GM23338 (cell line): ENCODE data around the gene MITF. TPM values are rescaled to one million over a fixed set of nuclear protein-coding genes. Genes with fewer than 3 reads are reported as not detected.

Experiments used
- ATAC-seq: fragments of 200-7000 bp; cut with Tn5 transposase; 3 replicates; pipeline ENCODE4 v1.9.1; 2020
- DNase-seq: peaks from one replicate; pipeline ENCODE4 v3.0.0-alpha.2; 2015; ENCODE audit warnings: low spot score
- H2AFZ ChIP-seq: fragments of 200-600 bp; sonication (generic); 2 replicates; pipeline ENCODE4 v1.8.0; 2016; ENCODE audit warnings: antibody characterized with exemption, mild to moderate bottlenecking, moderate library complexity
- H3F3A ChIP-seq: fragments of 200-600 bp; sonication (generic); replicated peaks from 2 replicates; pipeline ENCODE4 v1.8.0; 2017; ENCODE audit warnings: antibody characterized with exemption, mixed run types, low read depth
- H3K27ac ChIP-seq: fragments of 200-600 bp; sonication (generic); 2 replicates; pipeline ENCODE4 v1.6.1; 2016; ENCODE audit warnings: low read depth
- H3K27me3 ChIP-seq: fragments of 200-600 bp; sonication (generic); 2 replicates; pipeline ENCODE4 v1.8.0; 2016; ENCODE audit warnings: mild to moderate bottlenecking, mixed run types, moderate library complexity; ENCODE audit not compliant: insufficient read depth
- H3K36me3 ChIP-seq: fragments of 200-600 bp; sonication (generic); 2 replicates; pipeline ENCODE4 v1.8.0; 2016; ENCODE audit warnings: mild to moderate bottlenecking; ENCODE audit not compliant: insufficient read depth
- H3K4me1 ChIP-seq: fragments of 200-600 bp; sonication (generic); 2 replicates; pipeline ENCODE4 v1.8.0; 2016; ENCODE audit warnings: mild to moderate bottlenecking, moderate library complexity; ENCODE audit not compliant: insufficient read depth
- H3K4me2 ChIP-seq: fragments of 200-600 bp; sonication (generic); 2 replicates; pipeline ENCODE4 v1.7.1; 2017; ENCODE audit warnings: mixed run types
- H3K4me3 ChIP-seq: fragments of 200-600 bp; sonication (generic); 2 replicates; pipeline ENCODE4 v1.6.1; 2016; ENCODE audit warnings: mixed run types
- H3K79me2 ChIP-seq: fragments of 200-600 bp; sonication (generic); replicated peaks from 2 replicates; pipeline ENCODE4 v1.8.0; 2017; ENCODE audit warnings: mild to moderate bottlenecking; ENCODE audit not compliant: insufficient read depth
- H3K9me2 ChIP-seq: fragments of 200-600 bp; sonication (generic); 2 replicates; pipeline ENCODE4 v1.8.0; 2017; ENCODE audit not compliant: insufficient read depth
- H4K20me1 ChIP-seq: fragments of 200-600 bp; sonication (generic); replicated peaks from 2 replicates; pipeline ENCODE4 v1.8.0; 2017; ENCODE audit warnings: mild to moderate bottlenecking; ENCODE audit not compliant: insufficient read depth
- H3K27ac Mint-ChIP-seq: 2 replicates; pipeline ENCODE4 v1.8.0; 2020; ENCODE audit warnings: inconsistent platforms, mild to moderate bottlenecking, moderate library complexity, mixed read lengths
- H3K27me3 Mint-ChIP-seq: 3 replicates; pipeline ENCODE4 v1.8.0; 2022; ENCODE audit warnings: low read depth, mild to moderate bottlenecking, moderate library complexity, mixed read lengths, inconsistent platforms; ENCODE audit not compliant: insufficient read depth, poor library complexity
- H3K36me3 Mint-ChIP-seq: 3 replicates; pipeline ENCODE4 v1.8.0; 2021; ENCODE audit warnings: low read depth, mild to moderate bottlenecking, inconsistent platforms, moderate library complexity, mixed read lengths
- H3K4me1 Mint-ChIP-seq: 3 replicates; pipeline ENCODE4 v1.8.0; 2020; ENCODE audit warnings: mild to moderate bottlenecking, inconsistent platforms, mixed read lengths
- H3K4me3 Mint-ChIP-seq: 3 replicates; pipeline ENCODE4 v1.8.0; 2021; ENCODE audit warnings: moderate library complexity, mild to moderate bottlenecking, inconsistent platforms, mixed read lengths
- H3K9me3 Mint-ChIP-seq: 3 replicates; pipeline ENCODE4 v1.8.0; 2020; ENCODE audit warnings: moderate library complexity, mild to moderate bottlenecking, inconsistent platforms, mixed read lengths
- CREB1 ChIP-seq: fragments of 250-450 bp; sonication (Bioruptor Pico); IDR thresholded peaks from 2 replicates; pipeline ENCODE4 v1.5.0; 2020; ENCODE audit warnings: low read depth, mild to moderate bottlenecking, moderate library complexity
- CTCF ChIP-seq, 2 experiments: fragments of 200-600 bp in 1 of 2; sonication (generic) in 1 of 2; conservative IDR thresholded peaks; 2 replicates each; pipeline versions ENCODE4 v1.5.1 to v1.6.1; 2016 to 2017; ENCODE audit warnings: antibody characterized with exemption in 2 of 2, low read depth in 2 of 2, mild to moderate bottlenecking in 2 of 2, moderate library complexity in 1 of 2
- ETS1 ChIP-seq: IDR thresholded peaks from 2 replicates; pipeline ENCODE4 v1.6.1; 2016; ENCODE audit warnings: antibody characterized with exemption
- EZH2 ChIP-seq: fragments of 200-600 bp; sonication (generic); IDR thresholded peaks from one replicate; pipeline ENCODE4 v1.8.0; 2017; ENCODE audit warnings: antibody characterized with exemption, mild to moderate bottlenecking, low read depth; ENCODE audit not compliant: unreplicated experiment
- EZH2phosphoT487 ChIP-seq: fragments of 200-600 bp; sonication (generic); IDR thresholded peaks from one replicate; pipeline ENCODE4 v1.8.1; 2018; ENCODE audit warnings: antibody characterized with exemption; ENCODE audit not compliant: unreplicated experiment
- JUNB ChIP-seq: IDR thresholded peaks from one replicate; pipeline ENCODE4 v1.6.1; 2016; ENCODE audit warnings: antibody characterized with exemption; ENCODE audit not compliant: unreplicated experiment
- NANOG ChIP-seq: IDR thresholded peaks from 2 replicates; pipeline ENCODE4 v1.6.1; 2016; ENCODE audit warnings: antibody characterized with exemption, borderline replicate concordance
- POLR2AphosphoS5 ChIP-seq: IDR thresholded peaks from 2 replicates; pipeline ENCODE4 v1.6.1; 2016; ENCODE audit warnings: antibody characterized with exemption, low read depth
- REST ChIP-seq: IDR thresholded peaks from one replicate; pipeline ENCODE4 v1.6.1; 2018; ENCODE audit warnings: antibody characterized with exemption; ENCODE audit not compliant: unreplicated experiment
- STAT1 ChIP-seq: IDR thresholded peaks from one replicate; pipeline ENCODE4 v1.6.1; 2016; ENCODE audit warnings: antibody characterized with exemption; ENCODE audit not compliant: unreplicated experiment
- ZNF114 ChIP-seq: fragments of 250-450 bp; sonication (Bioruptor Pico); IDR thresholded peaks from 2 replicates; pipeline ENCODE4 v1.5.0; 2020; ENCODE audit warnings: mild to moderate bottlenecking, moderate library complexity
- ZNF331 ChIP-seq: fragments of 250-450 bp; sonication (Bioruptor Pico); IDR thresholded peaks from 2 replicates; pipeline ENCODE4 v1.5.0; 2020; ENCODE audit warnings: low read depth, mild to moderate bottlenecking, moderate library complexity
- ZNF462 ChIP-seq: fragments of 250-450 bp; sonication (Bioruptor Pico); IDR thresholded peaks from 2 replicates; pipeline ENCODE4 v1.5.0; 2020; ENCODE audit warnings: mild to moderate bottlenecking, moderate library complexity
- polyA plus RNA-seq: library from polyadenylated mRNA; unstranded; fragments of >200 nt; fragmentation: Nextera tagmentation; extraction: Ambion mirVana; gene quantifications from 2 replicates; pipeline ENCODE4 v1.2.1, GENCODE V29; 2016
- total RNA-seq: library from RNA; depleted of rRNA; stranded (reverse); fragments of >200 nt; shearing (Covaris generic); gene quantifications from 2 replicates; pipeline ENCODE4 v1.2.3, GENCODE V29; 2014

The MITF gene
- total and polyA plus RNA-seq, 2 experiments from 2014 or later = 1.9 to 2.4 TPM

GRCh38 chr3:69936266-69936665 lies 197.0 kb downstream of the MITF start:
- Mint-ChIP-seq H3K36me3 (no peaks in the 10 kb centered on the region), H3K4me3 (no peak overlapping the region), H3K4me1 (peaks cover 3% of the 10 kb centered on the region; the same call in 2 of the 3 replicates), H3K27ac (no peak overlapping the region), H3K9me3 (no peaks in the 10 kb centered on the region), H3K27me3 (no peaks in the 10 kb centered on the region)
- Histone ChIP-seq H3K4me1 (no peaks in the 10 kb centered on the region), H3K4me3 (no peak overlapping the region), H3K36me3 (no peaks in the 10 kb centered on the region), H3K79me2 (no peaks in the 10 kb centered on the region), H2AFZ (no peak overlapping the region), H3K27me3 (no peaks in the 10 kb centered on the region), H3K9me2 (no peaks in the 10 kb centered on the region; the same call in 1 of the 2 replicates), H4K20me1 (peaks cover 3% of the 10 kb centered on the region; the same call in 1 of the 2 replicates), H3F3A (no peaks in the 10 kb centered on the region), H3K27ac (no peak overlapping the region), H3K4me2 (no peak overlapping the region)
- no peak for TF ChIP-seq CTCF (conservative IDR thresholded peaks at IDR 0.05; ENCODE audit: low read depth in 2 of 2)
- TF ChIP-seq REST = no peak
- TF ChIP-seq ZNF462 = no peak
- no peak for TF ChIP-seq ZNF114 (CRISPR knock-in tag)
- TF ChIP-seq NANOG = no peak
- no peak for TF ChIP-seq STAT1
- no peak for TF ChIP-seq EZH2phosphoT487
- no peak for TF ChIP-seq EZH2
- no peak for TF ChIP-seq ZNF331 (CRISPR knock-in tag)
- no peak for TF ChIP-seq CREB1 (CRISPR knock-in tag)
- no peak for TF ChIP-seq ETS1
- TF ChIP-seq POLR2AphosphoS5 = no peak
- TF ChIP-seq JUNB = no peak
- ATAC-seq (no peak), DNase-seq (no peak)
